Gastrocnemius medialis (tissue), 4 donors: ENCODE data around the gene TMEM129. TPM values are rescaled to one million over a fixed set of nuclear protein-coding genes. Genes with fewer than 3 reads are reported as not detected.

ENCODE experiments used
- ATAC-seq, 2 donors: fragments of 150-250 bp; one replicate each; pipeline ENCODE4 v1.9.1; 2016
- DNase-seq, 2 donors: peaks; one replicate each; pipeline ENCODE4 v3.0.0-alpha.2; 2019
- H3K27ac ChIP-seq, 4 donors: fragments of 200-600 bp; sonication (generic); 1 replicate in 1 of 4; 2 replicates in 3 of 4; pipeline ENCODE4 v1.5.1; 2016 to 2018; ENCODE audit warnings: mild to moderate bottlenecking in 2 of 4, moderate library complexity in 1 of 4
- H3K27me3 ChIP-seq, 3 donors: fragments of 200-600 bp; sonication (generic) in 2 of 3; 1 replicate in 1 of 3; 2 replicates in 2 of 3; pipeline versions ENCODE4 v1.5.1 to v1.6.0; 2016 to 2019; ENCODE audit warnings: mild to moderate bottlenecking in 1 of 3, moderate library complexity in 1 of 3
- H3K36me3 ChIP-seq, 2 donors: fragments of 200-600 bp; sonication (generic) in 1 of 2; one replicate each; pipeline ENCODE4 v1.5.1; 2017 to 2018
- H3K4me1 ChIP-seq, 2 donors: fragments of 200-600 bp; sonication (generic) in 1 of 2; one replicate each; pipeline ENCODE4 v1.5.1; 2016 to 2017; ENCODE audit warnings: mild to moderate bottlenecking in 2 of 2
- H3K4me3 ChIP-seq, 4 donors: fragments of 200-600 bp; sonication (generic) in 3 of 4; 1 replicate in 1 of 4; 2 replicates in 3 of 4; pipeline ENCODE4 v1.5.1; 2016 to 2019; ENCODE audit warnings: mild to moderate bottlenecking in 2 of 4
- H3K9me3 ChIP-seq, 3 donors: fragments of 200-600 bp; sonication (generic) in 2 of 3; 1 replicate in 1 of 3; 2 replicates in 2 of 3; pipeline ENCODE4 v1.5.1; 2016 to 2019
- POLR2A ChIP-seq, 2 donors: fragments of 450-650 bp; IDR thresholded peaks; one replicate each; pipeline ENCODE4 v1.6.1; 2017; ENCODE audit warnings: antibody characterized with exemption in 2 of 2, mild to moderate bottlenecking in 2 of 2, moderate library complexity in 2 of 2
- in situ Hi-C, 4 donors: fragments of 200-750 bp; cut with MboI; loops; one replicate each; pipeline versions ENCODE4 v1.15.0 to v1.8.0; 2017; ENCODE audit warnings: low sequenced_read_pairs in 4 of 4
- intact Hi-C: fragments of 100-400 bp; cut with DNase I; formaldehyde crosslinking; loops from one replicate; pipeline ENCODE4 v1.15.1; 2023; ENCODE audit warnings: low total_unique reads
- total RNA-seq, 4 donors: library from RNA; depleted of rRNA; stranded (reverse); fragments of >200 nt; gene quantifications; one replicate each; pipeline versions ENCODE4 v1.1.0 to v1.2.3, GENCODE V29; 2016
- TF ChIP-seq, protein P1 (sequence below), 5 experiments: fragments of 450-650 bp in 3 of 5; fragments of 200-600 bp in 2 of 5; sonication (generic) in 2 of 5; IDR thresholded peaks in 4 of 5; conservative IDR thresholded peaks in 1 of 5; 1 replicate in 4 of 5; 2 replicates in 1 of 5; pipeline ENCODE4 v1.5.1; 2016 to 2019; ENCODE audit warnings: antibody characterized with exemption in 5 of 5, mild to moderate bottlenecking in 3 of 5, moderate library complexity in 3 of 5

TMEM129 gene
- total RNA-seq, 4 donors from 2014 or later: 30.3 to 78.0 (median 44.2) TPM

DNA sequence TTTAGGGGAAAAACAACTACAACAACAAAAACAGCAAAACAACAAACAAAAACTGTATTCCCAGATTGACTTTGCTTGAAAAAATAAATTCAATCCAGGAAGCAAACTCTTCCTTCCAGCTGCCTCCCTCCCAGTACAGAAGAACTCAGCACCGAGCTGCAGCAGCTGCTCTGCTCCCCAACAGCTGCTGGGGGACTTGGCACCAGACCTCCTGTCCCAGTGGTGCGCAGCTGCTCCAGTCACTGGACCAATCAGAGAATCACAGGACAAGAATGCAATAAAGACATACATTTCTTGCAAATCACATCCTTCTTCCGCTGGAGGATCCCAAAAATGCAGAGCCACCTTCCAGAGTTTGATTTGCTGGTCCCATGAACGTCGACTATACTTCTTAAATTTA, 25.2 kb downstream of the TMEM129 start:
- in situ Hi-C loops: no loop called here

GRCh38 chr4:1693131-1693896, 27.8 kb downstream of the TMEM129 start:
- DNase-seq (peak; percentile 66 to 80), ATAC-seq (peak; percentile 92 to 98)
- peaks cover 0 to 53% of the 10 kb centered on the region in 2 donors for H3K36me3 ChIP-seq

More for the DNA sequence above, 25.2 kb downstream of the TMEM129 start:
- ATAC-seq (no peak), DNase-seq (no peak)
- intact Hi-C loops: no loop called here
- H3K27me3 ChIP-seq: no peaks in the 10 kb centered on the region
- TF ChIP-seq, protein P1, sequence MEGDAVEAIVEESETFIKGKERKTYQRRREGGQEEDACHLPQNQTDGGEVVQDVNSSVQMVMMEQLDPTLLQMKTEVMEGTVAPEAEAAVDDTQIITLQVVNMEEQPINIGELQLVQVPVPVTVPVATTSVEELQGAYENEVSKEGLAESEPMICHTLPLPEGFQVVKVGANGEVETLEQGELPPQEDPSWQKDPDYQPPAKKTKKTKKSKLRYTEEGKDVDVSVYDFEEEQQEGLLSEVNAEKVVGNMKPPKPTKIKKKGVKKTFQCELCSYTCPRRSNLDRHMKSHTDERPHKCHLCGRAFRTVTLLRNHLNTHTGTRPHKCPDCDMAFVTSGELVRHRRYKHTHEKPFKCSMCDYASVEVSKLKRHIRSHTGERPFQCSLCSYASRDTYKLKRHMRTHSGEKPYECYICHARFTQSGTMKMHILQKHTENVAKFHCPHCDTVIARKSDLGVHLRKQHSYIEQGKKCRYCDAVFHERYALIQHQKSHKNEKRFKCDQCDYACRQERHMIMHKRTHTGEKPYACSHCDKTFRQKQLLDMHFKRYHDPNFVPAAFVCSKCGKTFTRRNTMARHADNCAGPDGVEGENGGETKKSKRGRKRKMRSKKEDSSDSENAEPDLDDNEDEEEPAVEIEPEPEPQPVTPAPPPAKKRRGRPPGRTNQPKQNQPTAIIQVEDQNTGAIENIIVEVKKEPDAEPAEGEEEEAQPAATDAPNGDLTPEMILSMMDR (IDR thresholded peaks at IDR 0.05 in 4 of 5, conservative IDR thresholded peaks at IDR 0.05 in 1 of 5): no peak
- no peak for TF ChIP-seq POLR2A (IDR thresholded peaks at IDR 0.05)
- no peak overlapping the region for H3K4me3 ChIP-seq
- H3K36me3 ChIP-seq: peaks cover 0 to 67% of the 10 kb centered on the region in 2 donors
- H3K27ac ChIP-seq: no peak overlapping the region
- H3K4me1 ChIP-seq: peaks cover 13 to 14% of the 10 kb centered on the region in 2 donors
- no peaks in the 10 kb centered on the region for H3K9me3 ChIP-seq

DNA sequence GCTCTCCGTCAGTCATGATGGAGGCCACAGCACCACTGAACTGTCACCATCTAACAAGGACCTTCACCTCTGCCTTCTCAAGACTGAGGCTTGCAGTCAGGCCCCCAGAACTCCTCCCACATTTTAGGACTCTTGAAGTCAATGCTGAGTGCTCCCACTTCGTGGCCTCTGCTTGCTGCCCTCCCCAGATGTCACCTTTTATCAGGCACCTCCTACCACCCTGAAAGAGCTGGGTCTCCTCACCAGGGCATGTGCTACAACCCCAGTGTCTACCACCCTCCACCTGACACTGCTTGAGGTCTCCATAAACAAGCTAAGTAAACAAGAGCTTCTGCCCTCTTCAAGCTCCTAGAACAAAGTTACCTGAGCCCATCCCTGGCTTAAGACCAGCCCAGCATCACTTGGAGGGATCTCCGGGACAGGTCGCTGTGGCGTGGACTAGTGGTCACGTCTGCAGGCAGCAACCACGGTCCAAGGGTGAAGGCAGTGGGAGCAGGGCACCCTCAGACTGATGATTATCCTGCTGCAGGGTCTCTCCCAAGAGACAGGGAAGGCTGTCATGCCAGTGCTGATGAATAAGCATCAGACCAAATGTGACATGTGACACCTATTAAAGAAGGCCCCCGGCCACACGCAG, 29.3 kb downstream of the TMEM129 start:
- Histone ChIP-seq H3K27ac (no peak overlapping the region), H3K27me3 (no peaks in the 10 kb centered on the region), H3K4me3 (no peak overlapping the region), H3K9me3 (no peaks in the 10 kb centered on the region), H3K4me1 (peaks cover 13 to 14% of the 10 kb centered on the region in 2 donors), H3K36me3 (peaks cover 0 to 43% of the 10 kb centered on the region in 2 donors)
- no peak for ATAC-seq
- TF ChIP-seq POLR2A (IDR thresholded peaks at IDR 0.05): no peak
- TF ChIP-seq, protein P1 (IDR thresholded peaks at IDR 0.05 in 4 of 5, conservative IDR thresholded peaks at IDR 0.05 in 1 of 5): no peak
- no peak for DNase-seq
- in situ Hi-C loops: loop anchor here in 1 of 4 donors (5.0 kb wide), 1 partner anchor 35 kb away; no protein-coding TSS in a partner anchor
- intact Hi-C loops: no loop called here

More at GRCh38 chr4:1693131-1693896, 27.8 kb downstream of the TMEM129 start:
- Histone ChIP-seq H3K9me3 (no peaks in the 10 kb centered on the region), H3K4me3 (peak overlapping the region in 1 of 4 donors; percentile 33), H3K27ac (peak overlapping the region; percentile 48 to 68 (median 60)), H3K27me3 (no peaks in the 10 kb centered on the region), H3K4me1 (peaks cover 13 to 14% of the 10 kb centered on the region in 2 donors)
- in situ Hi-C loops: loop anchor here in 1 of 4 donors (5.0 kb wide), 1 partner anchor 34 kb away; no protein-coding TSS in a partner anchor
- TF ChIP-seq, protein P1 (IDR thresholded peaks at IDR 0.05 in 4 of 5, conservative IDR thresholded peaks at IDR 0.05 in 1 of 5): peak; percentile 90 to 94 (median 91)
- no peak for TF ChIP-seq POLR2A (IDR thresholded peaks at IDR 0.05)
- intact Hi-C loops: loop anchor here (1.0 kb wide), 1 partner anchor 33 kb away; no protein-coding TSS in a partner anchor

DNA sequence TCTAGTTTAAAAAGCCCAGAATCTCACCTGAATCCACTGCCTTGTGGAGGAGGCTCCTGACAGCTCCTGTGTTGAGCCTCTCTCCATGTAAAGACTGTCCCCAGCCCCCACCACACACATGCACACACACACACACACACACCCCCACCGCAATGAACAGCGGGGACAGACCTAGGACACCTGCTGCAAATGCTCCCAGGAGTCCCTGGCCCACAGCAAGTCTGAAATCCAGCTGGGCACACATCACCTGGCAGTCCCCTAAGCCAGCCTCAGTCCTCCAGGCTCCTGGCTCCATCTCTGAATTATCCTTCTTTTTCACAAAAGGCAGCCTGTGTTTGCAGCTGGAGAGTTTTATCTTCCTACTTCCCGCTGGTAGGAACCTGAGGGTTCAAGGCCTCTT, 30.4 kb downstream of the TMEM129 start:
- Histone ChIP-seq H3K27ac (no peak overlapping the region), H3K4me1 (peaks cover 11 to 13% of the 10 kb centered on the region in 2 donors), H3K9me3 (no peaks in the 10 kb centered on the region), H3K4me3 (no peak overlapping the region), H3K36me3 (peaks cover 0 to 33% of the 10 kb centered on the region in 2 donors), H3K27me3 (no peaks in the 10 kb centered on the region)
- in situ Hi-C loops: loop anchor here in 1 of 4 donors (5.0 kb wide), 1 partner anchor 37 kb away; no protein-coding TSS in a partner anchor
- intact Hi-C loops: no loop called here
- no peak for DNase-seq
- TF ChIP-seq, protein P1 (IDR thresholded peaks at IDR 0.05 in 4 of 5, conservative IDR thresholded peaks at IDR 0.05 in 1 of 5): no peak
- TF ChIP-seq POLR2A (IDR thresholded peaks at IDR 0.05): no peak
- no peak for ATAC-seq
